IMR-90 (cell line): ENCODE data around the gene SECTM1. TPM values are rescaled to one million over a fixed set of nuclear protein-coding genes. Genes with fewer than 3 reads are reported as not detected.

Experiments
- ATAC-seq: fragments of 200-7000 bp; cut with Tn5 transposase; 2 replicates; pipeline ENCODE4 v1.9.1; 2020; ENCODE audit warnings: low read depth, mild to moderate bottlenecking, moderate library complexity
- BruUV-seq: library from RNA; stranded (reverse); fragments of 400-500 nt; replicated peaks from 2 replicates; lab custom pipeline; 2021; lab: Mats Ljungman, UMichigan
- CTCF ChIA-PET: fragments of 300-600 bp; formaldehyde crosslinking; extraction: SDS; loops from one replicate; lab custom pipeline; 2021; ENCODE audit warnings: antibody characterized with exemption; lab: Yijun Ruan, JAX
- POLR2A ChIA-PET: fragments of 300-600 bp; sonication (Branson Sonifier 250); formaldehyde crosslinking; loops from one replicate; lab custom pipeline; 2022; ENCODE audit warnings: antibody characterized with exemption; ENCODE audit not compliant: unreplicated experiment; lab: Charles Lee
- DNase-seq: peaks from one replicate; pipeline ENCODE4 v3.0.0; 2013
- H2AFZ ChIP-seq: replicated peaks from 2 replicates; pipeline ENCODE3; 2013; ENCODE audit warnings: low read length, mild to moderate bottlenecking; ENCODE audit not compliant: poor library complexity
- H2AK5ac ChIP-seq: 2 replicates; pipeline ENCODE4 v1.6.1; 2013; ENCODE audit warnings: low read depth, low read length, inconsistent platforms
- H2AK9ac ChIP-seq: replicated peaks from 2 replicates; pipeline ENCODE3; 2013; ENCODE audit warnings: mild to moderate bottlenecking, low read depth, low read length, moderate library complexity; ENCODE audit not compliant: poor library complexity
- H2BK120ac ChIP-seq: 2 replicates; pipeline ENCODE4 v1.6.1; 2013; ENCODE audit warnings: low read depth, low read length, inconsistent platforms
- H2BK15ac ChIP-seq: 3 replicates; pipeline ENCODE4 v1.6.1; 2013; ENCODE audit warnings: low read depth, low read length, inconsistent platforms
- H2BK20ac ChIP-seq: 2 replicates; pipeline ENCODE4 v1.6.1; 2013; ENCODE audit warnings: low read depth, mild to moderate bottlenecking, inconsistent platforms, low read length, moderate library complexity
- H2BK5ac ChIP-seq: 2 replicates; pipeline ENCODE4 v1.6.1; 2013; ENCODE audit warnings: mild to moderate bottlenecking, low read depth, low read length, inconsistent platforms; ENCODE audit not compliant: poor library complexity, severe bottlenecking
- H3K14ac ChIP-seq: replicated peaks from 2 replicates; pipeline ENCODE4 v1.6.1; 2013; ENCODE audit warnings: low read depth, low read length, inconsistent platforms
- H3K18ac ChIP-seq: 2 replicates; pipeline ENCODE4 v1.6.1; 2013; ENCODE audit warnings: low read depth, low read length, control low read depth
- H3K23ac ChIP-seq: 2 replicates; pipeline ENCODE4 v1.6.1; 2013; ENCODE audit warnings: low read depth, low read length, inconsistent platforms
- H3K27ac ChIP-seq: 2 replicates; pipeline ENCODE4 v1.5.1; 2013; ENCODE audit warnings: mild to moderate bottlenecking, control low read depth, low read length; ENCODE audit not compliant: insufficient read depth
- H3K27me3 ChIP-seq: 2 replicates; pipeline ENCODE4 v1.6.1; 2013; ENCODE audit warnings: low read length; ENCODE audit not compliant: control insufficient read depth, insufficient read depth
- H3K36me3 ChIP-seq: 2 replicates; pipeline ENCODE4 v1.6.1; 2013; ENCODE audit warnings: low read length, mixed read lengths; ENCODE audit not compliant: control insufficient read depth, insufficient read depth
- H3K4ac ChIP-seq: 2 replicates; pipeline ENCODE4 v1.6.1; 2013; ENCODE audit warnings: low read depth, low read length, inconsistent platforms
- H3K4me1 ChIP-seq: 2 replicates; pipeline ENCODE4 v1.6.1; 2013; ENCODE audit warnings: low read length, mixed read lengths; ENCODE audit not compliant: control insufficient read depth, insufficient read depth
- H3K4me2 ChIP-seq: 2 replicates; pipeline ENCODE4 v1.6.1; 2013; ENCODE audit warnings: low read depth, mild to moderate bottlenecking, control low read depth, low read length, moderate library complexity
- H3K4me3 ChIP-seq: 2 replicates; pipeline ENCODE4 v1.5.1; 2013; ENCODE audit warnings: low read depth, mild to moderate bottlenecking, control low read depth, low read length, moderate library complexity; ENCODE audit not compliant: insufficient read depth
- H3K56ac ChIP-seq: 2 replicates; pipeline ENCODE4 v1.6.1; 2013; ENCODE audit warnings: low read length, inconsistent platforms; ENCODE audit not compliant: insufficient read depth; ENCODE audit errors: extremely low read depth
- H3K79me1 ChIP-seq, 2 experiments: 2 replicates each; pipeline ENCODE4 v1.6.1; 2013; ENCODE audit warnings: low read length in 2 of 2, inconsistent platforms in 1 of 2, low read depth in 1 of 2
- H3K9ac ChIP-seq: 2 replicates; pipeline ENCODE4 v1.6.1; 2013; ENCODE audit warnings: low read depth, low read length, control low read depth
- H3K9me1 ChIP-seq: 2 replicates; pipeline ENCODE4 v1.6.1; 2013; ENCODE audit warnings: low read length, inconsistent platforms; ENCODE audit not compliant: insufficient read depth
- H3K9me3 ChIP-seq: 2 replicates; pipeline ENCODE4 v1.6.1; 2013; ENCODE audit warnings: low read length; ENCODE audit not compliant: control insufficient read depth, insufficient read depth
- H4K20me1 ChIP-seq: 2 replicates; pipeline ENCODE4 v1.6.1; 2013; ENCODE audit warnings: low read length, inconsistent platforms; ENCODE audit not compliant: insufficient read depth
- H4K5ac ChIP-seq: 2 replicates; pipeline ENCODE4 v1.6.1; 2013; ENCODE audit warnings: mild to moderate bottlenecking, low read depth, low read length, control low read depth
- H4K8ac ChIP-seq, 2 experiments: 2 replicates each; pipeline ENCODE4 v1.6.1; 2013; ENCODE audit warnings: low read depth in 2 of 2, low read length in 2 of 2, control low read depth in 1 of 2, inconsistent platforms in 1 of 2
- H4K91ac ChIP-seq: 2 replicates; pipeline ENCODE4 v1.6.1; 2013; ENCODE audit warnings: low read depth, low read length, inconsistent platforms; ENCODE audit not compliant: insufficient read depth
- BHLHE40 ChIP-seq: fragments of 150-350 bp; IDR thresholded peaks from 2 replicates; pipeline ENCODE4 v1.6.1; 2016; ENCODE audit warnings: mild to moderate bottlenecking, low read depth, low read length
- CEBPB ChIP-seq: IDR thresholded peaks from 2 replicates; pipeline ENCODE4 v1.6.1; 2012; ENCODE audit warnings: low read depth, low read length, improper control_type of control experiment
- CHD1 ChIP-seq: IDR thresholded peaks from 2 replicates; pipeline ENCODE4 v1.6.1; 2012; ENCODE audit warnings: low read depth, low read length, improper control_type of control experiment
- CTCF ChIP-seq: conservative IDR thresholded peaks from 2 replicates; pipeline ENCODE4 v1.5.1; 2012; ENCODE audit warnings: mild to moderate bottlenecking, low read depth, low read length, improper control_type of control experiment
- ELK1 ChIP-seq: fragments of 150-350 bp; IDR thresholded peaks from 2 replicates; pipeline ENCODE4 v1.6.1; 2016; ENCODE audit warnings: low read depth, mild to moderate bottlenecking, low read length, moderate library complexity, borderline replicate concordance
- FOS ChIP-seq: fragments of 150-350 bp; IDR thresholded peaks from 2 replicates; pipeline ENCODE4 v1.6.1; 2016; ENCODE audit warnings: low read depth, low read length
- MAFK ChIP-seq: IDR thresholded peaks from 2 replicates; pipeline ENCODE4 v1.6.1; 2012; ENCODE audit warnings: low read depth, low read length, improper control_type of control experiment
- MAZ ChIP-seq: IDR thresholded peaks from 2 replicates; pipeline ENCODE4 v1.6.1; 2012; ENCODE audit warnings: low read depth, mild to moderate bottlenecking, low read length, improper control_type of control experiment, moderate library complexity, borderline replicate concordance
- MXI1 ChIP-seq: IDR thresholded peaks from 2 replicates; pipeline ENCODE4 v1.6.1; 2012; ENCODE audit warnings: low read depth, mild to moderate bottlenecking, low read length, moderate library complexity, borderline replicate concordance
- NFE2L2 ChIP-seq: fragments of 150-350 bp; IDR thresholded peaks from 2 replicates; pipeline ENCODE4 v1.6.1; 2016; ENCODE audit warnings: low read depth, mild to moderate bottlenecking, low read length
- POLR2A ChIP-seq: IDR thresholded peaks from 2 replicates; pipeline ENCODE4 v1.6.1; 2012; ENCODE audit warnings: mild to moderate bottlenecking, low read depth, low read length
- RAD21 ChIP-seq: IDR thresholded peaks from 2 replicates; pipeline ENCODE4 v1.6.1; 2012; ENCODE audit warnings: low read length, improper control_type of control experiment
- RCOR1 ChIP-seq: IDR thresholded peaks from 2 replicates; pipeline ENCODE4 v1.6.1; 2012; ENCODE audit warnings: mild to moderate bottlenecking, low read length, improper control_type of control experiment; ENCODE audit not compliant: insufficient replicate concordance
- RFX5 ChIP-seq: IDR thresholded peaks from 2 replicates; pipeline ENCODE4 v1.8.0; 2012; ENCODE audit warnings: low read depth, mild to moderate bottlenecking, low read length, moderate library complexity
- SMC3 ChIP-seq: fragments of 150-350 bp; IDR thresholded peaks from 2 replicates; pipeline ENCODE4 v1.6.1; 2016; ENCODE audit warnings: low read depth, mild to moderate bottlenecking, antibody characterized with exemption, low read length, moderate library complexity
- WGBS, 2 experiments: methylation state at CpG; one replicate each; pipeline versions ENCODE4 v1.1.5 to v1.1.7; 2013; ENCODE audit warnings: missing lambda C conversion rate in 2 of 2; ENCODE audit not compliant: insufficient read length in 1 of 2; ENCODE audit errors: extremely low coverage in 2 of 2; 5-methylcytosine and 5-hydroxymethylcytosine counted together
- dilution Hi-C: fragments of 300-500 bp; cut with HindIII; formaldehyde crosslinking; loops from one replicate; pipeline ENCODE4 v1.14.3; 2018; ENCODE audit warnings: low sequenced_read_pairs; ENCODE audit not compliant: unreplicated experiment
- in situ Hi-C: fragments of 300-500 bp; cut with MboI; formaldehyde crosslinking; loops from 3 replicates; pipeline ENCODE4 v1.14.3; 2019; ENCODE audit warnings: low sequenced_read_pairs, inconsistent platforms, mixed read lengths
- intact Hi-C: fragments of 100-400 bp; cut with micrococcal nuclease; formaldehyde crosslinking; loops from 2 replicates; pipeline ENCODE4 v1.10.0; 2022
- polyA plus RNA-seq, 3 experiments: library from polyadenylated mRNA; depleted of rRNA; stranded (reverse); fragments of >200 nt; gene quantifications; 2 replicates each; pipeline ENCODE4 v1.2.3, GENCODE V29; 2012; ENCODE audit warnings: low replicate concordance in 1 of 3
- total RNA-seq: library from RNA; depleted of rRNA; stranded (reverse); fragments of >200 nt; gene quantifications from 2 replicates; pipeline ENCODE4 v1.2.3, GENCODE V29; 2012

SECTM1 gene
- total and polyA plus RNA-seq, 2 of the 4 experiments (the other 2 are of a cell fraction): 2.3 to 4.4 TPM

GRCh38 chr17:82361885-82362633 lies 28.5 kb upstream of the SECTM1 start:
- H2AK5ac ChIP-seq: no peak overlapping the region
- ATAC-seq: no peak
- no peak overlapping the region for H3K14ac ChIP-seq
- H3K9ac ChIP-seq: no peak overlapping the region
- H4K20me1 ChIP-seq: no peaks in the 10 kb centered on the region
- no peak overlapping the region for H3K4me3 ChIP-seq
- in situ Hi-C loops: no loop called here
- H3K4me2 ChIP-seq: no peak overlapping the region
- ChIA-PET CTCF (interaction anchor here (0.8 kb wide), 1 partner anchor 249 kb away, joined by 3 read pairs; no protein-coding TSS in a partner anchor), POLR2A (interaction anchor here (0.6 kb wide), 1 partner anchor 38 kb away, joined by 5 read pairs; no protein-coding TSS in a partner anchor)
- no peak overlapping the region for H3K4ac ChIP-seq
- intact Hi-C loops: no loop called here
- no peaks in the 10 kb centered on the region for H3K9me3 ChIP-seq
- no peak overlapping the region for H3K18ac ChIP-seq
- H3K9me1 ChIP-seq: no peaks in the 10 kb centered on the region
- no peak overlapping the region for H3K27ac ChIP-seq
- H3K23ac ChIP-seq: no peak overlapping the region
- no peak overlapping the region for H4K91ac ChIP-seq
- H2BK120ac ChIP-seq: no peak overlapping the region
- no TSS peak for BruUV-seq
- H3K27me3 ChIP-seq: peaks cover 22% of the 10 kb centered on the region
- H3K79me1 ChIP-seq: no peaks in the 10 kb centered on the region
- H2AFZ ChIP-seq: no peak overlapping the region
- H4K5ac ChIP-seq: no peak overlapping the region
- H2BK20ac ChIP-seq: no peak overlapping the region
- no peak overlapping the region for H2BK5ac ChIP-seq
- WGBS, 2 experiments: 77% methylated on average over 5 of the region's 6 CpGs; no CpG with 5 or more reads in 1 of the 2 experiments
- dilution Hi-C loops: no loop called here
- DNase-seq: no peak
- H2BK15ac ChIP-seq: no peak overlapping the region
- no peaks in the 10 kb centered on the region for H3K4me1 ChIP-seq
- H3K56ac ChIP-seq: no peak overlapping the region
- H2AK9ac ChIP-seq: no peak overlapping the region
- H3K36me3 ChIP-seq: no peaks in the 10 kb centered on the region
- no peak overlapping the region for H4K8ac ChIP-seq
- TF ChIP-seq CEBPB: no peak
- no peak for TF ChIP-seq MAFK
- no peak for TF ChIP-seq NFE2L2
- no peak for TF ChIP-seq POLR2A
- TF ChIP-seq ELK1: no peak
- no peak for TF ChIP-seq MAZ
- TF ChIP-seq RAD21: no peak
- TF ChIP-seq RCOR1: no peak
- no peak for TF ChIP-seq SMC3
- no peak for TF ChIP-seq BHLHE40
- no peak for TF ChIP-seq CHD1
- no peak for TF ChIP-seq FOS
- TF ChIP-seq CTCF: no peak
- TF ChIP-seq RFX5: no peak
- no peak for TF ChIP-seq MXI1
